NOMO-1 (cell line): Measurements from ENCODE around the gene AIDA.
A peak's percentile ranks its signal among the peaks of the same experiment; 100 is the strongest.
"Not testable (repeated sequence)": the region's sequence is repeated elsewhere in the genome, so short reads cannot be mapped to it uniquely, and the experiment has no call there.

Experiments used
- DNase-seq, 2 experiments: peaks; one replicate each; lab custom pipeline; 2025; ENCODE audit not compliant: unreplicated experiment in 2 of 2; lab: John Stamatoyannopoulos, UW

AIDA gene, protein sequence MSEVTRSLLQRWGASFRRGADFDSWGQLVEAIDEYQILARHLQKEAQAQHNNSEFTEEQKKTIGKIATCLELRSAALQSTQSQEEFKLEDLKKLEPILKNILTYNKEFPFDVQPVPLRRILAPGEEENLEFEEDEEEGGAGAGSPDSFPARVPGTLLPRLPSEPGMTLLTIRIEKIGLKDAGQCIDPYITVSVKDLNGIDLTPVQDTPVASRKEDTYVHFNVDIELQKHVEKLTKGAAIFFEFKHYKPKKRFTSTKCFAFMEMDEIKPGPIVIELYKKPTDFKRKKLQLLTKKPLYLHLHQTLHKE

DNA sequence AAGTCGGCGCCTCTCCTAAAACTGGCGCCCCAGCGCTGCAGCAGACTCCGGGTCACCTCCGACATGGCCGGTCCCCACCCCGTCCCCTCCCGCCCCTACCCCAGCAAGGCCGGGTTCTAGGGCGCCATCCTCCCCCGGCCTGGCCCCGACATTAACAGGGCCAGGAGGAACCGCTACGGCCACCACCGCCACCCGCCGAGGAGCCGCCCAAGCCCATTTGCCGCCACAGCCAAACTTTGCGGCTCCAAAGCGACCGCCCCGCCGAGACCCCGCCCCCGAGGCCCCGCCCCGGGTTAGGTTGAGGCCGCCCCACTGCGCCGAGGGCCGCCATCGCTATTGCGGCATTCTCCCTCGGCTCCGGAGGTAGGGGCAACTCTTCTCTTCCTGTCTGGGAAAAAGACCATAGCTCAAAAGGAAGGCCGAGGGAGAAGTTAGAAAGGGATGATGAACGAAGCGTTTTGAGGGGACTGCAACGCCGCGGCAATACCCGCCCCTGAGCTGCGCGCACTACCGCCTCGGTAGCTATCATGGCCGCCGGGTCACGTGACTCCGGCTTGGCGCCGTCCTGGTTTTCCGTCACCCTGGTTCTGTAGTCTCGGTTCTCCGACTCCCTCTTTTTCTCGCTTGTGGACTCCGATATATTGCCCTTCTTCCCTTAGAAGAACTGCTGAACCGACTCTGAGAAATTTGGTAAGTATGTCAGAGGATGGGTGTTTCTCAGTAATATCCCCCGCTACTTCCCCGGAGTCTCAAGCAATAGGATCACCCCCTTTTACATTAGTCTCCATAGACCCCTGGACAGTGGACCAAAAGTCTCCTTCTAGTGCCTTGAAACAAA lies at the start of gene AIDA, which contains the start of gene BROX:
Gene AIDA, minus strand, starts transcription at position 239 of the 838 bp plus-strand sequence. Its CDS starts 174 bp downstream, at position 65.
Gene BROX, plus strand, starts transcription at position 312 of the 838 bp plus-strand sequence. CDS start 3,136 bp downstream, outside the sequence.
- peak; percentile 86 to 87 for DNase-seq

DNA sequence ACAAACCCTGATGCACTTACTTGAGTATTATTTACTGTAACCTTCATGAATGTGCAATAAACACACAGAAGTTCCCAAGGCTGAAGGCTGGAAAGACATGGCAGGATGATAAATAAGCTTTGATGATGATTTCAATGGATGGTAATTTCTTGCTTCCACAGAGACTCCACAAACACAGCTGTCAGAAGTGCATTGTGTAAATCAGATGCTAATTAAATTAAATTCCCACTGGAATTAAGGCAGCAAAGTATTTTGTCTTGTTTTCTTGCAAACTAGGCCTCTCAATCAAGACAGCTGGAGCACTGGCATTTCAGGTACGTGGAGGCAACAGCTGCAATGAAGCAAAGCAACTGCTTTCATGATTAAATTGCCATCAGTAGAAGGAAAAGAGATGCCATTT lies 48.8 kb upstream of the AIDA start:
- no peak for DNase-seq

DNA sequence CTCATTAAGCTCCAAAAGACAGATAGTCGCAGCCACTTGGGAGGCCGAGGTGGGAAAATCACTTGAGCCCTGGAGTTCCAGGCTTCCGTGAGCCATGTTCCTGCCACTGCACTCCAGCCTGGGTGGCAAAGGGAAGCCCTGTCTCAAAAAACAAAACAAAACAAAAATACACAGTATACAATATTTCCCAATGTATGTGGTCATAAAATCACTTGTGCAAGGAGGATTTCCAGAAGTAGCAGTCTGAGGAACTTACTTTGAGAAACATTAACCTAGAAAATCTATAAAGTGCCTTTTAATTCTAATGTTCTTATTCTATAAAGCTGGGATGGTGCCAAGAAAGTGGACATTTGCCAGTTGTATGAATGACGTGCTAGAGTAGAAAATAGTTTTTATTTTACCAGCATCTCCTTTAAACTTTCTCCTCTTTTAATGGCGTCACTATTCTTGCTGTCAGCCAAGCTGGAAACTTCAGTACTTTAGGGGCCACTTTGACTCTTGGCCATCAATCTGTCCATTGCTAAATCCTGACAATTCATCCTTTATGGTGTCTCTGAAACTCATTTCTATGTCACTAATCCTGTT lies 47.3 kb upstream of the AIDA start:
- DNase-seq: no peak

DNA sequence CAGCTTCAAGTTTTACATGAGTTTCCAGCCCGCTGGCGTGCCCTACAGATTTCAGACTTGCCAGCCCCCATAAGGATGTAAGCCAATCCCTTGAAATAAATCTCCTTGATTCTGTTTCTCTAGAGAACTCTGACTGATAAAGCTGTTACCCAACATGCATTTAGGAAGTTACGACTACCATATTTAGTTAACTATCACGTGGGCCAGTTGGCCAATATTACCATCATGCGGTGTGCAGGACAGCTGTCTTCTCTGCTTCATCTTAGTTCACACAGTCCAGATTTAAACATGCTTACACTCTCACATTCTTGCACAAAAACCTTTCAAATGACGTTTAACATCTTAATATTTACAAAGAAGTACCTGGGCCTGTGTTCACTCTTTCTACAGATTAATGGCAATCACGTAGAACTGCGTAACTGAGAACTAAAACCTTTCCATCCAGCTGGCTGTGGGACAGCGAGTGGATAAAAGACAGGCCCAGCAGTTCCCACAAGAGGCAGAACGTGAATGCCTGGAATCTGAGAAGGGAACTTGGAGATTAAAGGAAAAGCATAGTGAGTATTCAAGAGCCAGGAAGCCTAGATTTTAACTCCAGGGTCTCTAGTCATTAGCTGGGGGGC lies 45.5 kb upstream of the AIDA start:
- peak in 1 of 2 experiments; percentile 6 for DNase-seq

DNA sequence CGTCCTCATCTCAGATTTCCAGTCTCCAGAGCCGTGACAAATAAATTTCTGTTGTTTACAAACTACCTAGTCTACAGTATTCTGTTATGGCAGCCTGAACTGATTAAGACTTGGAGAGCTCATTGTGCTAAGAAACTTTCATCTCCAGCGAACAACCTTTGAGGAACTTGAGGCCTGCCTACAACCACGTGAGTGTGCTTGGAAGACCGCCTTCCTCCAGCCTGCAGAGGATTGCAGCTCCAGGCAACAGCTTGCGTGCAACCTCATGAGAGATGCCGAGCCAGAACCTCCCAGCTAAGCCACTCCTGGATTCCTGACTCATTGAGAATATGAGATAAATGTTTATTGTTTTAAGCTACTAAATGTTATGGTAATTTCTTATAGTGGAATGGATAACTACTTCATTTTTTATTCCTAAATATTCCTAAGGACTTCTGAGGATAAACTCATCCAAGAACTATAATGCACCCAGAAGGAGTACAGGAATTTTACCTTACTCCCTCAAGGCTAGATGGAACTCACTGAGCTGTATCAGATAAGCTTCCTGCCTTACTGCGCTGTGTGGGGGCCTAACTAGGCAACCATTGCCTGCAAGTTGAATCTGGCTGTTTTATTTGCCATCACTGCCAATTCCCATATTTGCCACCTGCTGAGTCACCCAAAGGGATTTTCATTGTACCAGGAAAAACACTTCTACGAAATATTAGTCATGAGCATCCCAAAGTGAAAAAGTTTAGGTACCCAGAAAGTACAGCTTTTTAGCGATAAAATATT lies 42.3 kb upstream of the AIDA start:
- no peak for DNase-seq

DNA sequence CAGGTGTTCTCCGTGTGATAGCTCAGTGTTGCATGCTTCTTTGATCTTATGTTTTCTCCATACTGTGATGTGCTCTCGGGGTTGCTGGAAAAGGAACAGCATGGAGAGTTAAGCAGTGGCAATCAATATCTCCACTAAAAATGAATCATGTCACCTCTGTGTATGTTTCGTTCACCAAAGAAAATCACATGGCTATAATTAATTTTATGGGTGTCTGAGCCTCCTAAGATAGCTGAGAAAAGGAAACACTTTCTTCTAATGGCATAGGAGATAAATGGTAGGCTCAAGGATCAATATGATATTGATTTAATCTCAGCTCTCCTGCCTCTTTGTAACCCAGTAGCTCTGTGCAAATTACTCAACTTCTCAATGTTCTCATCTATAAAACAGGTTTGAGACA lies 39.0 kb upstream of the AIDA start:
- no peak for DNase-seq

DNA sequence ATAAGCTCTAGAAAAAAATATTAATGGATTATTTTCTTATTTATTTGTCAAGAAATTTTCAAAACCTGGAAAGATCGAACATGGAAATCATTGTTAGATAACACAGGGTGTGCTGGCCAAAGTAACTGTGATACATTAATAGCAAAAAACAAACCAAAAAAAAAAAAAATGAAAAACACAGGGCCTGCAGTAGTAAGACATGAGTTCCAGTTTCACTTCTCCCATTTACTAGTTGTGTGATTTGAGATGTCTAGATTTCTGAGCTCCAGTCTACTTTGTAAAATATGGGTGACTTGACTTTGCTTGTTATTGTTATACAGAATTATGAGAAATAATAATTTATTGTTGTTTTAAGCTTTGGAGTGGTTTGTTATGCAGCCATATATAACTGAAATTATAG lies 38.4 kb upstream of the AIDA start:
- peak; percentile 15 to 65 for DNase-seq

DNA sequence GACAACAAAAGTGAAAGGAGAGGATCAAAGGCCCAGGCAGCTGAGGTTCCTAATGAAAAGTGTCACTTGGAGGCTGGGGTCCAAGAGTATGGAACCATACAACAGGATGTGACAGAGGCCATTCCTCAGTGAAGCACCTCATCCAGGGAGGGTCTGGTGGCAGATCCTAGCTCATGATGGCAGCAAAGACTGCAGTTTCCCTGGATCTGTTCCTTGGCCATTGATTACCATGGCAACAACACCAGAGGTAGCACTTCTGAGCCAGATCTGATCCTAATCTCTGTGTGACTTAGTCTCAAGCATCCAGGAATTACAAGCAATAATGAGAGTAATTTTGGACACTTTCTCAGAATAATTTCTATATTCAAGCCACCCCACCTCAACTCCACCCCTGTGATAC lies 37.6 kb upstream of the AIDA start:
- DNase-seq: no peak

DNA sequence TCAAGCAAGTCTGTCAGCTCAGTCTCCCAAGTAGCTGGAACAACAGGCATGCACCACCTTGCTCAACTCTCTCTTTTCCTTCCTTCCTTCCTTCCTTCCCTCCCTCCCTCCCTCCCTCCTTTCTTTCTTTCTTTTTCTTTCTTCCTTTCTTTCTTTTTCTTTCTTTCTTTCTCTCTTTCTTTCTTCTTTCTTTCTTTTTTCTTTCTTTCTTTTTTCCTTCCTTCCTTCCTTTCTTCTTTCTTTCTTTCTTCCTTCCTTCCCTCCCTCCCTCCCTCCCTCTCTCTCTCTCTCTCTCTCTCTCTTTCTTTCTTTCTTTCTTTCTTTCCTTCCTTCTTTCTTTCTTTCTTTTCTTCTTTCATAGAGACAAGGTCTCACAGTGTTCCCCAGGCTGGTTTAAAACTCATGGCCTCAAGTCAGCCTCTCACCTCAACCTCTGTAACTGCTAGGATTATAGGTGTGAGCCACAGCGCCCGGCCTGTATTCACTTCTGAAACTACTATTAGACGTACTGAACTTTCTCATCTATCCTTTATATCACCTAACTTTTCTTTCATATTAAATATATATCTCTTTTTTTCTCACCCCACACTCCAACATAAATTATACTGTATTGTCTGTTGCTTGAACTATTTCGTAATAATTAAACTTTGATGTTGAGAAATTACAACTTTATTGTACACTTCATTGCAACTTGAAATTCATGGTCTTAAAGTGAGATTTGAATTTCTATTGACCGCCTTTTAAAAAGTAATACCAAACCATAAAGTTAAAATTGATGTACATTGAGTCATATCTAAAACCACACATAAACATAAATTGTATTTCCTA lies 29.6 kb upstream of the AIDA start:
- DNase-seq: not testable (repeated sequence)

DNA sequence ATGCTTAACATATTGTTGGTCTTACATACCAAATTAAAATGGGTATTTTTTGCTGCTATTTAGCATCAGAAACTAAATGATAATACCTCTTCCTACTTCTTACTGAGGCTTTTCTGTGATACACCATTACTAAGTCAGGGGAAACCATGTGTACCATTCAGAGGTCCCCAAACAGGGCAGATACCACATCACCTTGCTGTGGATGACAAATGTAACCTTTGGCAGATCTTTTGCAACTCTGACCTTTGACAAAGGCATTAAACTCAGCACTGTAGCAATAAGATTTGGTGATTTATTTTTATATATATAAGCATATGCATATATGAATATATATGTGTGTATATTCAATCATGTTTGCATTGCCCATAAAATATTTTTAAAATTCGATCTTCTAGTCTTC lies 27.6 kb upstream of the AIDA start:
- no peak for DNase-seq

DNA sequence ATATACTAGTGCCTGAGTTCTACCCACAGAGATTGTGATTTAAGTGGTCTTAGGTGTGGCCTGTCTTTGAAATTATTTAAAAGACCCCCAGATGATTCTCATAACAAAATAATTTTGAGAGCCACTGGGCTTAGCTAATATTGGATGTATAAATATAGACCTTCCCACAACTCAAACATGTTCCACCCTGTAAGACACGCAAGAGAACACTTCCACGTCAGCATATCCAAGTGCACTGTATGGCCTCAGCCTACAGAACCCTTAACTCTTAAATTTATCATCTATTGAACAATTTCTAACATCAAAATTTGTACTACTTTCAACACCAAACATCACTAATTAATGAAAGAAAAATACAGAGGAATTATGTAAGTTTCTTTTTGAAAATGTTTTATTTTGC lies 27.2 kb upstream of the AIDA start:
- DNase-seq: no peak

DNA sequence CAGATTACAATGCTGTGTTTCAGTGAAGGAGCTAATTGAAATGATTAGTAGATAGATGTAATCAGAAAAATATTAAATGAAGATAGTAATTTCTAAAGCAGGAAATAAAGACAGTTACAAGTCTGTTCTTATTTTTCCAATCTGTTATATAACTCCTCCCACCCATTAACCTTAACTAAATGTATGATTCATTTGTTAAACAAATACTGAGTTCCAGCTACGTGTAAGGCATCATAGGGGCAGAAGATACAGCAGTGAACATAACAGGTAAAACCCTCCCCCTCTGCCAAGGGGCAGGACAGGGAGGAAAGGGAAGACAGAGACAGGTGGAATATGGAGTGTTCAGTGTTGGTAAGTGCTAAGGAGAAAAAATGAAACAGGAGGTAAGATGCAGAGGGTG lies 24.7 kb upstream of the AIDA start, which contains the start of gene FAM177B:
Gene FAM177B, plus strand, starts transcription at position 231 of the 400 bp plus-strand sequence. CDS start 9,344 bp downstream, outside the sequence.
- DNase-seq: no peak

DNA sequence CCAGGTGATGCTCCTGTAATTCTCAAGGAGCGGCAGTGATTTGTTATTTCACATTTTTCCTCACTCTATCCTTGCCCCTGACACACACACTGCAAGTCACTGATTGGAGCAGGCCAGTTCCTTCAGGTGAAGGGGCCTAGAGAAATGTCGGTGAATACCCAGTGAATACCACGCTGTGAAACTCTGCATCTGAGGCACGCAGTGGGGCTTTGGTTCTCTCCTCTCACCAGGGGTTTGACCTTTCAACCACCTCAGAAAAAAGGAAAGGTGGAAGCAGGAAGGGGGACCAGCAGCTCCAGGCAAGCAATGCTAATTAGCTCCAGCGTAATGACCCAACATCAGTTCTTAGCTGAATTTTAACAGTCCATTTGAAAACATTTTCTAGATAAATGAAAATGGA lies 24.2 kb upstream of the AIDA start:
- no peak for DNase-seq

DNA sequence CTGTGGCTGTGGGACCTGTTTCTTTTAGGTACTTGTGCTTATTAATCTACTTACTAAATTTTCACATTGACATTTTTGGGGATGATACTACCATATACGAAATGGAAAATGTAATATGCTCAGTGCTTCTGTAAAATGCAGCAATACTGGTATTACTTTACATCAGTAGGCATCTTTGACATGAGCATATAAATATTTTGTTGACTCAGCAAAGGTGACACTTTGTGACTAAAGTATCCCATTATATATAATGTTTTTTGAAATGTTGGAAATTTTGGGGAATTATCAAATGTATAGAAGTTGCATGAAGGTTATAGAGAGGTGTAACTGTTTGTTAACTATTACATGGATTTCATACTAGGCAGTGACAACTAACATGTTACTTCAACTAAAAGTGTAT lies 22.4 kb upstream of the AIDA start:
- DNase-seq: no peak

DNA sequence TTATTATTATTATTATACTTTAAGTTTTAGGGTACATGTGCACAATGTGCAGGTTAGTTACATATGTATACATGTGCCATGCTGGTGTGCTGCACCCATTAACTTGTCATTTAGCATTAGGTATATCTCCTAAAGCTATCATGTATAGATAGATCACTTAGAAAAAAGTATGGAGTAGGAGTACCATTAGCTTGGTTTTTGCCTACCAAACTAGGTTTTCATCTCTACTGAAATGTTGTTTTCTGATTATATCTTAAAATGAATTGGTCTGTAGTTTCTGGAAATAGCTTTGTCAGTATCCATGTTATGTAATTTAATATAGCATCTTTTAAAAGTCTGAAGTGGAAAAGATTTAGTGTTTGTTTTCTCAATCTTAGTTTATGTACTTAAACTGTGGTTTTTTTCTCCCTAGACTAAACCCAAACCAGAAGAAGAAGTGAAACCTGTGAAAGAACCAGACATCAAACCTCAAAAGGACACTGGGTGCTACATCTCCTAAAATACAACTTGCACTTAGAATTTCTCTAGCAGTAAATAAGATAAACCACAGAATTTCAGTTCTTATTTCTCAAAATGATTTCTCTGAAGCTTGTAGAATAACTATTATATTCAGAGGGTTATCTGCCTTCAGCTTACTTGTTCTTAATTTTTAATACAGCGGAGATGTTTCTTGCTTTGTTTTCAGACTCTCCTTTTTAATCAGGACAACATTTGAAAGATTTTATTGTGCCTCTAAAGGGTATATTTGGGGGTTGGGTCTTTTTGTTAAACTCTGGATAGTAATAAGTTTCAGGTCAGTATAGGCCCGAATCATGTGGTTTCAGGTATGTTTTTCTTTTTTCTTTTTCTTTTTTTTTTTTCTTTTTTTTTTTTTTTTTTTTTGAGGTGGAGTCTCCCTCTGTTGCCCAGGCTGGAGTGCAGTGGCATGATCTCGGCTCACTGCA lies 20.2 kb upstream of the AIDA start:
- DNase-seq: peak; percentile 70 to 89

DNA sequence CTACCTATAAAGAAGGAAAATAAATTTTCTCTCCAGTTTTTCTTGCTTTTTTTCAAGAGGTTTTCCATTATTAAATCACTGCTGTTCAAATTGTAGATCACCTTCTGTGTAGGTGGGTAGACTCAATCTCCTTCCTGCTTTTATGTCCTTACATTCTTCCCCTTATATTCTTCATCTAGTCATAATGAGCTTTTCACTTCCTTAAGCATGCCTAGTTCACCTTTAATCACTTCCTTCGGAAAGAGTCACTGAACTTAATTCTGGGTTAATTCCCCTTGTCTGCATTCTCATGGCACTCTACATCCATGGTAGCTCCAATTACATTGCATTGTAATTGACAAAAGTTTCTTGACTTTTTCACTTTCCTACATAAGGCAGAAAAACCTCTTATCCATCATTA lies 18.6 kb upstream of the AIDA start:
- DNase-seq: no peak

DNA sequence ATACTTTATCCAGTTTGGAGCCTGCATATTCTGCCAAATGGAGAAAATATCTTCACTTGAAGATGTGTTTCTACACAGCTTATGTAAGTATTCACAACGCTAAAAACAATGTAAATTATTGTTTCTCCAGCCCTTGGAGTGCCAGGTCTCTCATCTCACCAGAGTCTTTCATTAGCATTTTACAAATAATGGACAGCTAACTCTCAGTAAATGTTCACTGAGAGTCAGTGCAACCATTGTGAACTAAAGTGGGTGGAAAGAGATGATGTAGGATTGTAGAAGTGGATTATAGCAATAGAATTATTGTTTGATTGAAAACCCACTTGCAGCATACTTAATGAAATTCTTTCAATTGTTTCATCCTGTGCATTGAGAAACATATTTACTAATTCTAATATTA lies 16.5 kb upstream of the AIDA start:
- no peak for DNase-seq

DNA sequence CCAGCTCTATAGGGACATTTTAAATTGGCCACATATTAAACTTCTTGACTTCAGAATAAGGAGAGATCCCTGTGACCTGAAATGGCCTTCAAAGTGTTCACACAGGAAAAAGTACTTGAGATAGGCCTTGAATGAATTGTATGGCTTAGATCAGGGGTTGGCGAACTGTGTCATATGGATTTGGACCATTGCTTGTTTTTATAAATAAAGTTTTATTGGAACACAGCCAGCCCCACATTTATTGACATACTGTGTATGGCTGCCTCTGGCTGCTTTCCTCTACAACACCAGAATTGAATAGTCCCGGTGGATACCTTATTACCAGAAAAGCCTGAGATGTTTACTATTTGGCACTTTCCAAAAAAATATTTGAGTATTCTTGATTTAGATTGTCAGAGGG lies 4.1 kb upstream of the AIDA start:
- DNase-seq: no peak
